Trophoblast cell (in vitro differentiated cells and primary cell): Measurements from ENCODE around the gene IGF2R.

Experiments
- DNase-seq, 2 donors: peaks; one replicate each; pipeline ENCODE4 v3.0.0-alpha.2; 2016
- H2AFZ ChIP-seq: 2 replicates; pipeline ENCODE4 v1.6.1; 2013; ENCODE audit warnings: low read length, moderate library complexity, mild to moderate bottlenecking; ENCODE audit not compliant: insufficient read depth, poor library complexity
- H2AK5ac ChIP-seq: 2 replicates; pipeline ENCODE4 v1.6.1; 2013; ENCODE audit warnings: mild to moderate bottlenecking, low read length
- H2BK120ac ChIP-seq: 2 replicates; pipeline ENCODE4 v1.6.1; 2013; ENCODE audit warnings: low read length, mild to moderate bottlenecking, moderate library complexity; ENCODE audit not compliant: insufficient read depth, poor library complexity
- H2BK12ac ChIP-seq: 2 replicates; pipeline ENCODE4 v1.6.1; 2013; ENCODE audit warnings: mild to moderate bottlenecking, low read length, moderate library complexity
- H2BK5ac ChIP-seq: 2 replicates; pipeline ENCODE4 v1.6.1; 2013; ENCODE audit warnings: low read length, low read depth, moderate library complexity, mild to moderate bottlenecking; ENCODE audit not compliant: poor library complexity
- H3K14ac ChIP-seq: 2 replicates; pipeline ENCODE4 v1.6.1; 2013; ENCODE audit warnings: mild to moderate bottlenecking, low read length
- H3K18ac ChIP-seq: 2 replicates; pipeline ENCODE4 v1.6.1; 2013; ENCODE audit warnings: mild to moderate bottlenecking, low read length
- H3K23ac ChIP-seq: 2 replicates; pipeline ENCODE4 v1.6.1; 2013; ENCODE audit warnings: low read length
- H3K27ac ChIP-seq: 2 replicates; pipeline ENCODE4 v1.5.1; 2013; ENCODE audit warnings: low read depth, mild to moderate bottlenecking, inconsistent platforms, low read length, moderate library complexity
- H3K27me3 ChIP-seq: 2 replicates; pipeline ENCODE4 v1.6.1; 2013; ENCODE audit warnings: inconsistent platforms, mild to moderate bottlenecking, low read length, moderate library complexity; ENCODE audit not compliant: insufficient read depth
- H3K36me3 ChIP-seq, 2 experiments: 1 replicate in 1 of 2; 2 replicates in 1 of 2; pipeline ENCODE4 v1.6.1; 2013; ENCODE audit warnings: low read length in 2 of 2, mild to moderate bottlenecking in 2 of 2, moderate library complexity in 1 of 2; ENCODE audit not compliant: insufficient read depth in 2 of 2, control insufficient read depth in 1 of 2
- H3K4ac ChIP-seq: 2 replicates; pipeline ENCODE4 v1.6.1; 2013; ENCODE audit warnings: low read depth, mild to moderate bottlenecking, low read length, moderate library complexity
- H3K4me1 ChIP-seq, 2 experiments: 1 replicate in 1 of 2; 2 replicates in 1 of 2; pipeline ENCODE4 v1.6.1; 2013; ENCODE audit warnings: low read length in 2 of 2, mild to moderate bottlenecking in 2 of 2, moderate library complexity in 1 of 2; ENCODE audit not compliant: insufficient read depth in 2 of 2, control insufficient read depth in 1 of 2
- H3K4me2 ChIP-seq: 2 replicates; pipeline ENCODE4 v1.6.1; 2013; ENCODE audit warnings: inconsistent platforms, mild to moderate bottlenecking, low read length, moderate library complexity
- H3K4me3 ChIP-seq: 2 replicates; pipeline ENCODE4 v1.5.1; 2013; ENCODE audit warnings: mild to moderate bottlenecking, low read depth, low read length, inconsistent platforms
- H3K79me1 ChIP-seq: one replicate; pipeline ENCODE4 v1.6.1; 2013; ENCODE audit warnings: low read length
- H3K79me2 ChIP-seq: 2 replicates; pipeline ENCODE4 v1.6.1; 2013; ENCODE audit warnings: low read length, mild to moderate bottlenecking; ENCODE audit not compliant: control insufficient read depth, insufficient read depth, poor library complexity
- H3K9ac ChIP-seq: 2 replicates; pipeline ENCODE4 v1.6.1; 2013; ENCODE audit warnings: mild to moderate bottlenecking, low read length
- H3K9me3 ChIP-seq: 2 replicates; pipeline ENCODE4 v1.6.1; 2013; ENCODE audit warnings: low read depth, mild to moderate bottlenecking, control low read depth, inconsistent platforms, low read length; ENCODE audit not compliant: insufficient read depth
- H4K12ac ChIP-seq: 2 replicates; pipeline ENCODE4 v1.6.1; 2013; ENCODE audit warnings: low read depth, mild to moderate bottlenecking, low read length, moderate library complexity
- H4K8ac ChIP-seq: 2 replicates; pipeline ENCODE4 v1.6.1; 2013; ENCODE audit warnings: low read depth, mild to moderate bottlenecking, low read length, moderate library complexity
- H4K91ac ChIP-seq: one replicate; pipeline ENCODE4 v1.6.1; 2013; ENCODE audit warnings: low read depth, mild to moderate bottlenecking, low read length, moderate library complexity
- WGBS: extraction: QIAGEN DNeasy Blood & Tissue Kit; methylation state at CpG from one replicate; pipeline ENCODE4 v1.1.7; 2013; ENCODE audit warnings: missing lambda C conversion rate; ENCODE audit not compliant: insufficient read length, insufficient coverage; ENCODE audit errors: extremely low coverage; 5-methylcytosine and 5-hydroxymethylcytosine counted together

IGF2R gene

GRCh38 chr6:160116411-160116810 is 147.5 kb downstream of the IGF2R start:
- Histone ChIP-seq H4K12ac (no peak overlapping the region), H3K4ac (no peak overlapping the region), H2BK120ac (no peak overlapping the region), H3K23ac (no peak overlapping the region), H3K27ac (no peak overlapping the region), H3K36me3 (peaks cover 16 to 18% of the 10 kb centered on the region in 2 experiments), H2AFZ (no peak overlapping the region), H2AK5ac (no peak overlapping the region), H3K14ac (no peak overlapping the region), H3K27me3 (no peaks in the 10 kb centered on the region), H3K9ac (no peak overlapping the region), H3K79me2 (no peaks in the 10 kb centered on the region), H4K8ac (no peak overlapping the region), H3K4me1 (no peaks in the 10 kb centered on the region), H3K79me1 (no peaks in the 10 kb centered on the region), H2BK5ac (no peak overlapping the region), H3K18ac (no peak overlapping the region), H3K4me2 (no peak overlapping the region), H3K4me3 (no peak overlapping the region), H2BK12ac (no peak overlapping the region), H4K91ac (no peak overlapping the region), H3K9me3 (peaks cover 21% of the 10 kb centered on the region)
- WGBS: no CpG with 5 or more reads among the region's 2 CpGs
- DNase-seq: no peak

DNA sequence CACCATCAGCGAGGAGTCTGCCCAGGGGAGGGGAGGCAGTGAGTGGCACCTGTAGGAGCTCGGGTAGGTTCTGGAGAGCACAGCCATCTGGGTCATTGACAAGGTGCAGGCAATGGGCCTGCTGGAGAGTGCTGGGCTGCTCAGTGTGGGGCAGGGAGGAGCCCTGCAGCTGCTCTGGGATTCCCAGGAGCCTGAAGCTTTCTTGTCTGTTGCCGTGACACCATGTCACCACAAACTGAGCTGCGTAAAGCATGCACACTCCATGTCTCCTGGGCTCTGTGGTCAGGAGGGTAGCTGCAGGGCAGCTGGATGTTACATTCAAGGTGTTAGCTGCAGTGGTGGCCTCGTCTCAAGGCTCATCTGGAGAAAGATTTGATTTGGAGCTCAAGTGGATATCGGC is 148.3 kb downstream of the IGF2R start:
- Histone ChIP-seq H3K79me2 (no peaks in the 10 kb centered on the region), H2AK5ac (no peak overlapping the region), H4K91ac (no peak overlapping the region), H3K9ac (no peak overlapping the region), H3K4me2 (no peak overlapping the region), H3K36me3 (peaks cover 16 to 22% of the 10 kb centered on the region in 2 experiments), H3K23ac (no peak overlapping the region), H3K27ac (no peak overlapping the region), H3K4me3 (no peak overlapping the region), H3K9me3 (peaks cover 21% of the 10 kb centered on the region), H3K27me3 (no peaks in the 10 kb centered on the region), H4K12ac (no peak overlapping the region), H4K8ac (no peak overlapping the region), H3K4me1 (no peaks in the 10 kb centered on the region), H2AFZ (no peak overlapping the region), H3K4ac (no peak overlapping the region), H2BK120ac (no peak overlapping the region), H3K14ac (no peak overlapping the region), H3K79me1 (no peaks in the 10 kb centered on the region), H2BK5ac (no peak overlapping the region), H2BK12ac (no peak overlapping the region), H3K18ac (no peak overlapping the region)
- DNase-seq: no peak
- WGBS: no CpG with 5 or more reads among the region's 6 CpGs

GRCh38 chr6:160118620-160119229 is 149.8 kb downstream of the IGF2R start:
- Histone ChIP-seq H3K36me3 (peaks cover 14 to 22% of the 10 kb centered on the region in 2 experiments), H3K18ac (no peak overlapping the region)
- no CpG with 5 or more reads among the region's 5 CpGs for WGBS

DNA sequence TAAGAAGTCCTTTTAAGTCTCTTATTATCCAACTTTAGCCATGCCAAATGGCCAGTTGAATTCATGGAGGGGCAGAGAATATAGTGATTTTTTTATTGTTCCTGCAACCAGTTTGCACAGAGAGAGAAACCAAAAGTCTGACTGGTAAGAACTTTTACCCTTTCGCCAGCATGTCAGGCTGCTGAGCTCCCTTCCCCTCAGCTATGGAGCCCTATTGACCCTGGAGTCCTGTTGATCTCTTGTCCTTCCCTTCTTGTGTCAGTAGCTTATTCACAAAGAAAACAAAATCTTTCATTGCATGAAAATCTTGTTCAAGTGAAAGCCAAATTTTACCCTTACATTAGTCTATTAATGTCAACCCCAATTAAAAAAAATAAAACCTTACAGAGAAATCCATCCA is 151.2 kb downstream of the IGF2R start:
- H3K36me3 ChIP-seq: peaks cover 14 to 22% of the 10 kb centered on the region in 2 experiments
- no peak overlapping the region for H4K91ac ChIP-seq
- no peak overlapping the region for H3K27ac ChIP-seq
- H4K8ac ChIP-seq: no peak overlapping the region
- no peak overlapping the region for H2AFZ ChIP-seq
- H4K12ac ChIP-seq: no peak overlapping the region
- no peak overlapping the region for H3K9ac ChIP-seq
- DNase-seq: no peak
- H3K14ac ChIP-seq: no peak overlapping the region
- no peak overlapping the region for H3K23ac ChIP-seq
- H3K4ac ChIP-seq: no peak overlapping the region
- no peak overlapping the region for H3K18ac ChIP-seq
- H3K4me1 ChIP-seq: no peaks in the 10 kb centered on the region
- no peak overlapping the region for H2BK120ac ChIP-seq
- H3K79me1 ChIP-seq: no peaks in the 10 kb centered on the region
- H3K27me3 ChIP-seq: no peaks in the 10 kb centered on the region
- WGBS: no CpG with 5 or more reads among the region's 1 CpG
- no peaks in the 10 kb centered on the region for H3K79me2 ChIP-seq
- H2BK12ac ChIP-seq: no peak overlapping the region
- H2BK5ac ChIP-seq: no peak overlapping the region
- peaks cover 27% of the 10 kb centered on the region for H3K9me3 ChIP-seq
- H3K4me2 ChIP-seq: no peak overlapping the region
- H2AK5ac ChIP-seq: no peak overlapping the region
- H3K4me3 ChIP-seq: no peak overlapping the region

More at GRCh38 chr6:160118620-160119229, 149.8 kb downstream of the IGF2R start:
- no peak overlapping the region for H3K4me3 ChIP-seq
- no peak overlapping the region for H3K14ac ChIP-seq
- no peak for DNase-seq
- no peak overlapping the region for H2AK5ac ChIP-seq
- H4K91ac ChIP-seq: no peak overlapping the region
- H3K4me2 ChIP-seq: no peak overlapping the region
- no peaks in the 10 kb centered on the region for H3K79me2 ChIP-seq
- no peak overlapping the region for H3K23ac ChIP-seq
- no peak overlapping the region for H3K27ac ChIP-seq
- no peak overlapping the region for H2BK5ac ChIP-seq
- H3K9ac ChIP-seq: no peak overlapping the region
- H3K79me1 ChIP-seq: no peaks in the 10 kb centered on the region
- H3K4ac ChIP-seq: no peak overlapping the region
- peaks cover 22% of the 10 kb centered on the region for H3K9me3 ChIP-seq
- H2AFZ ChIP-seq: no peak overlapping the region
- H2BK120ac ChIP-seq: no peak overlapping the region
- no peaks in the 10 kb centered on the region for H3K4me1 ChIP-seq
- no peak overlapping the region for H2BK12ac ChIP-seq
- no peak overlapping the region for H4K8ac ChIP-seq
- no peak overlapping the region for H4K12ac ChIP-seq
- no peaks in the 10 kb centered on the region for H3K27me3 ChIP-seq
